HEK293 (cell line): ENCODE results near the gene INO80B.
A peak's percentile ranks its signal among the peaks of the same experiment; 100 is the strongest.

Source experiments
- KLF10 ChIP-seq: fragments of 450-650 bp; IDR thresholded peaks from 2 replicates; pipeline ENCODE4 v1.5.1; 2018; ENCODE audit warnings: missing biosample characterization, mild to moderate bottlenecking, missing genetic modification characterization
- TCF7L2 ChIP-seq: IDR thresholded peaks from 2 replicates; pipeline ENCODE4 v1.6.1; 2011; ENCODE audit warnings: low read depth, mild to moderate bottlenecking, inconsistent platforms, low read length, moderate library complexity, borderline replicate concordance
- YY1 ChIP-seq: fragments of 450-650 bp; formaldehyde crosslinking; IDR thresholded peaks from 2 replicates; pipeline ENCODE4 v1.5.1; 2018; ENCODE audit warnings: missing biosample characterization, missing genetic modification characterization
- ZBTB17 ChIP-seq: fragments of 450-650 bp; formaldehyde crosslinking; IDR thresholded peaks from 2 replicates; pipeline ENCODE4 v1.5.1; 2016; ENCODE audit warnings: missing biosample characterization, missing genetic modification characterization
- ZIC2 ChIP-seq: fragments of 450-650 bp; formaldehyde crosslinking; IDR thresholded peaks from 2 replicates; pipeline ENCODE4 v1.5.1; 2016; ENCODE audit warnings: missing biosample characterization, missing genetic modification characterization
- ZNF274 ChIP-seq, 2 experiments: fragments of 200-500 bp in 1 of 2; fragments of 450-650 bp in 1 of 2; sonication (Bioruptor generic) in 1 of 2; formaldehyde crosslinking in 1 of 2; IDR thresholded peaks; 2 replicates each; pipeline versions ENCODE4 v1.5.1 to v1.6.1; 2014 to 2016; ENCODE audit warnings: borderline replicate concordance in 1 of 2, inconsistent platforms in 1 of 2, low read length in 1 of 2, missing biosample characterization in 1 of 2, missing genetic modification characterization in 1 of 2
- ZNF341 ChIP-seq: fragments of 450-650 bp; formaldehyde crosslinking; IDR thresholded peaks from 2 replicates; pipeline ENCODE4; 2016; ENCODE audit warnings: low read depth, missing biosample characterization, missing genetic modification characterization
- ZNF501 ChIP-seq: fragments of 450-650 bp; formaldehyde crosslinking; IDR thresholded peaks from 2 replicates; pipeline ENCODE4 v1.5.1; 2016; ENCODE audit warnings: missing biosample characterization, missing genetic modification characterization
- ZNF747 ChIP-seq: fragments of 450-650 bp; formaldehyde crosslinking; IDR thresholded peaks from 2 replicates; pipeline ENCODE4 v1.5.1; 2016; ENCODE audit warnings: missing biosample characterization, missing genetic modification characterization
- ZNF777 ChIP-seq: fragments of 450-650 bp; formaldehyde crosslinking; IDR thresholded peaks from 2 replicates; pipeline ENCODE4 v1.5.1; 2017; ENCODE audit warnings: missing biosample characterization, missing genetic modification characterization, borderline replicate concordance
- ZSCAN30 ChIP-seq: fragments of 450-650 bp; IDR thresholded peaks from 2 replicates; pipeline ENCODE4 v1.5.1; 2018; ENCODE audit warnings: missing biosample characterization, mild to moderate bottlenecking, missing genetic modification characterization, moderate library complexity
- TF ChIP-seq, protein P1 (sequence below): fragments of 450-650 bp; formaldehyde crosslinking; IDR thresholded peaks from 2 replicates; pipeline ENCODE4 v1.5.1; 2016; ENCODE audit warnings: missing biosample characterization, missing genetic modification characterization
- TF ChIP-seq, protein P2 (sequence below): fragments of 450-650 bp; formaldehyde crosslinking; IDR thresholded peaks from 2 replicates; pipeline ENCODE4 v1.5.1; 2016; ENCODE audit warnings: missing biosample characterization, missing genetic modification characterization
- TF ChIP-seq, protein P3 (sequence below): fragments of 450-650 bp; formaldehyde crosslinking; conservative IDR thresholded peaks from 2 replicates; pipeline ENCODE4 v1.5.1; 2016; ENCODE audit warnings: low read depth, missing biosample characterization, missing genetic modification characterization

DNA sequence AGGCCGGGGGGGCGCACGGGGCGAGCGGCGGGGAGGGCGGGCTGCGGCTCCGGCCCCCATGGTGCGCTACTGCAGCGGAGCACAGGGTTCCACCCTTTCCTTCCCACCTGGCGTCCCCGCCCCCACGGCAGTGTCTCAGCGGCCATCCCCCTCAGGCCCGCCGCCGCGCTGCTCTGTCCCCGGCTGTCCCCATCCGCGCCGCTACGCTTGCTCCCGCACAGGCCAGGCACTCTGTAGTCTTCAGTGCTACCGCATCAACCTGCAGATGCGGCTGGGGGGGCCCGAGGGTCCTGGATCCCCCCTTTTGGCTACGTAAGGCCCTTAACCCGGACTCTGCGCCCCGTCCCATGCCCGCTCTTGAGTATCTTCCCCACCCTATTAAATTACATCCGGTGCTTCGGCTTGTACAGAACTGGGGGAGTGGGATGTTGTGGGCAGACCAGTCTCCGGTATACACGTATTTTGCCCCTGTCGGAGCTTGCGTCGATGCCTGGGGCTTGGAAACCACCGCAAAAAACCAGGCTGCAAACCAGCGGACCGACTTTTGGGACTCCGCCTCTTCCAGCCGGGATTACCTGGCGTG is 2.8 kb downstream of the INO80B start:
- TF ChIP-seq YY1 (tag by site-specific recombination) (no peak; the same call in 1 of the 2 replicates), ZNF747 (no peak), KLF10 (tag by site-specific recombination) (peak; percentile 42; the same call in 1 of the 2 replicates), ZBTB17 (tag by site-specific recombination) (peak; percentile 81; the same call in 1 of the 2 replicates), ZIC2 (tag by site-specific recombination) (peak; percentile 52; the same call in 1 of the 2 replicates), ZNF274 (IDR thresholded peaks at IDR 0.05; ENCODE audit: low read length) (no peak), ZNF274 (tag by site-specific recombination; IDR thresholded peaks at IDR 0.05; ENCODE audit: borderline replicate concordance) (no peak), TCF7L2 (no peak), ZSCAN30 (tag by site-specific recombination) (peak; percentile 46; the same call in 1 of the 2 replicates), ZNF501 (peak; percentile 94), ZNF341 (peak; percentile 85), ZNF777 (no peak)
- TF ChIP-seq, protein P1, sequence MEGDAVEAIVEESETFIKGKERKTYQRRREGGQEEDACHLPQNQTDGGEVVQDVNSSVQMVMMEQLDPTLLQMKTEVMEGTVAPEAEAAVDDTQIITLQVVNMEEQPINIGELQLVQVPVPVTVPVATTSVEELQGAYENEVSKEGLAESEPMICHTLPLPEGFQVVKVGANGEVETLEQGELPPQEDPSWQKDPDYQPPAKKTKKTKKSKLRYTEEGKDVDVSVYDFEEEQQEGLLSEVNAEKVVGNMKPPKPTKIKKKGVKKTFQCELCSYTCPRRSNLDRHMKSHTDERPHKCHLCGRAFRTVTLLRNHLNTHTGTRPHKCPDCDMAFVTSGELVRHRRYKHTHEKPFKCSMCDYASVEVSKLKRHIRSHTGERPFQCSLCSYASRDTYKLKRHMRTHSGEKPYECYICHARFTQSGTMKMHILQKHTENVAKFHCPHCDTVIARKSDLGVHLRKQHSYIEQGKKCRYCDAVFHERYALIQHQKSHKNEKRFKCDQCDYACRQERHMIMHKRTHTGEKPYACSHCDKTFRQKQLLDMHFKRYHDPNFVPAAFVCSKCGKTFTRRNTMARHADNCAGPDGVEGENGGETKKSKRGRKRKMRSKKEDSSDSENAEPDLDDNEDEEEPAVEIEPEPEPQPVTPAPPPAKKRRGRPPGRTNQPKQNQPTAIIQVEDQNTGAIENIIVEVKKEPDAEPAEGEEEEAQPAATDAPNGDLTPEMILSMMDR: no peak
- TF ChIP-seq, protein P2, sequence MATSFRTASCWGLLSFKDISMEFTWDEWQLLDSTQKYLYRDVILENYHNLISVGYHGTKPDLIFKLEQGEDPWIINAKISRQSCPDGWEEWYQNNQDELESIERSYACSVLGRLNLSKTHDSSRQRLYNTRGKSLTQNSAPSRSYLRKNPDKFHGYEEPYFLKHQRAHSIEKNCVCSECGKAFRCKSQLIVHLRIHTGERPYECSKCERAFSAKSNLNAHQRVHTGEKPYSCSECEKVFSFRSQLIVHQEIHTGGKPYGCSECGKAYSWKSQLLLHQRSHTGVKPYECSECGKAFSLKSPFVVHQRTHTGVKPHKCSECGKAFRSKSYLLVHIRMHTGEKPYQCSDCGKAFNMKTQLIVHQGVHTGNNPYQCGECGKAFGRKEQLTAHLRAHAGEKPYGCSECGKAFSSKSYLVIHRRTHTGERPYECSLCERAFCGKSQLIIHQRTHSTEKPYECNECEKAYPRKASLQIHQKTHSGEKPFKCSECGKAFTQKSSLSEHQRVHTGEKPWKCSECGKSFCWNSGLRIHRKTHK (tag by site-specific recombination): no peak
- TF ChIP-seq, protein P3, sequence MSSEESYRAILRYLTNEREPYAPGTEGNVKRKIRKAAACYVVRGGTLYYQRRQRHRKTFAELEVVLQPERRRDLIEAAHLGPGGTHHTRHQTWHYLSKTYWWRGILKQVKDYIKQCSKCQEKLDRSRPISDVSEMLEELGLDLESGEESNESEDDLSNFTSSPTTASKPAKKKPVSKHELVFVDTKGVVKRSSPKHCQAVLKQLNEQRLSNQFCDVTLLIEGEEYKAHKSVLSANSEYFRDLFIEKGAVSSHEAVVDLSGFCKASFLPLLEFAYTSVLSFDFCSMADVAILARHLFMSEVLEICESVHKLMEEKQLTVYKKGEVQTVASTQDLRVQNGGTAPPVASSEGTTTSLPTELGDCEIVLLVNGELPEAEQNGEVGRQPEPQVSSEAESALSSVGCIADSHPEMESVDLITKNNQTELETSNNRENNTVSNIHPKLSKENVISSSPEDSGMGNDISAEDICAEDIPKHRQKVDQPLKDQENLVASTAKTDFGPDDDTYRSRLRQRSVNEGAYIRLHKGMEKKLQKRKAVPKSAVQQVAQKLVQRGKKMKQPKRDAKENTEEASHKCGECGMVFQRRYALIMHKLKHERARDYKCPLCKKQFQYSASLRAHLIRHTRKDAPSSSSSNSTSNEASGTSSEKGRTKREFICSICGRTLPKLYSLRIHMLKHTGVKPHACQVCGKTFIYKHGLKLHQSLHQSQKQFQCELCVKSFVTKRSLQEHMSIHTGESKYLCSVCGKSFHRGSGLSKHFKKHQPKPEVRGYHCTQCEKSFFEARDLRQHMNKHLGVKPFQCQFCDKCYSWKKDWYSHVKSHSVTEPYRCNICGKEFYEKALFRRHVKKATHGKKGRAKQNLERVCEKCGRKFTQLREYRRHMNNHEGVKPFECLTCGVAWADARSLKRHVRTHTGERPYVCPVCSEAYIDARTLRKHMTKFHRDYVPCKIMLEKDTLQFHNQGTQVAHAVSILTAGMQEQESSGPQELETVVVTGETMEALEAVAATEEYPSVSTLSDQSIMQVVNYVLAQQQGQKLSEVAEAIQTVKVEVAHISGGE: peak; percentile 88
